NCI-H524 (cell line): Measurements from ENCODE around the gene CD247.

Source experiments
- DNase-seq, 2 experiments: peaks; one replicate each; lab custom pipeline; 2025; lab: John Stamatoyannopoulos, UW

CD247 gene

GRCh38 chr1:167463080-167463479, 55.2 kb downstream of the CD247 start:
- DNase-seq: no peak

GRCh38 chr1:167462341-167462740, 56.0 kb downstream of the CD247 start:
- no peak for DNase-seq

- no peak for DNase-seq
Observed at GRCh38 chr1:167460836-167461235, 57.5 kb downstream of the CD247 start.

GRCh38 chr1:167457936-167458584, 60.3 kb downstream of the CD247 start:
- no peak for DNase-seq

GRCh38 chr1:167456926-167457325, 61.4 kb downstream of the CD247 start:
- DNase-seq: no peak

GRCh38 chr1:167456524-167456923, 61.8 kb downstream of the CD247 start:
- no peak for DNase-seq

GRCh38 chr1:167455786-167456446, 62.4 kb downstream of the CD247 start:
- peak in 1 of 2 experiments; percentile 28 for DNase-seq

- peak; percentile 9 to 31 for DNase-seq
Observed at GRCh38 chr1:167454894-167455785, 63.2 kb downstream of the CD247 start.

GRCh38 chr1:167454304-167454893, 63.9 kb downstream of the CD247 start:
- peak; percentile 13 to 40 for DNase-seq

GRCh38 chr1:167453123-167453522, 65.2 kb downstream of the CD247 start:
- no peak for DNase-seq

GRCh38 chr1:167452483-167452882, 65.8 kb downstream of the CD247 start:
- no peak for DNase-seq

GRCh38 chr1:167450843-167451242, 67.5 kb downstream of the CD247 start:
- DNase-seq: no peak

GRCh38 chr1:167447521-167448136, 70.7 kb downstream of the CD247 start:
- no peak for DNase-seq

GRCh38 chr1:167446966-167447365, 71.4 kb downstream of the CD247 start:
- no peak for DNase-seq

- no peak for DNase-seq
Observed at GRCh38 chr1:167443757-167444156, 74.6 kb downstream of the CD247 start.

- DNase-seq: no peak
Observed at GRCh38 chr1:167442854-167443565, 75.3 kb downstream of the CD247 start.

GRCh38 chr1:167442142-167442848, 76.0 kb downstream of the CD247 start:
- DNase-seq: peak; percentile 55 to 75

- no peak for DNase-seq
Observed at GRCh38 chr1:167441222-167441621, 77.1 kb downstream of the CD247 start.

- no peak for DNase-seq
Observed at GRCh38 chr1:167440776-167441175, 77.6 kb downstream of the CD247 start.

- no peak for DNase-seq
Observed at GRCh38 chr1:167440345-167440744, 78.0 kb downstream of the CD247 start.
